Loucy (cell line): ENCODE data around the gene DCDC2.

Source experiments
- H2AFZ ChIP-seq: fragments of 200-600 bp; sonication (generic); 2 replicates; pipeline ENCODE4 v1.6.0; 2016; ENCODE audit warnings: antibody characterized with exemption, mild to moderate bottlenecking, low read length, moderate library complexity
- H3F3A ChIP-seq: fragments of 200-600 bp; 2 replicates; pipeline ENCODE4 v1.6.0; 2016; ENCODE audit warnings: antibody characterized with exemption, low read depth, mild to moderate bottlenecking
- H3K27me3 ChIP-seq: fragments of 200-600 bp; sonication (generic); 2 replicates; pipeline ENCODE4 v1.6.1; 2014; ENCODE audit warnings: low read length, mild to moderate bottlenecking; ENCODE audit not compliant: insufficient read depth, poor library complexity, severe bottlenecking
- H3K36me3 ChIP-seq: fragments of 200-600 bp; sonication (generic); 2 replicates; pipeline ENCODE4 v1.6.1; 2016; ENCODE audit warnings: low read length; ENCODE audit not compliant: insufficient read depth
- H3K4me1 ChIP-seq: fragments of 200-600 bp; sonication (generic); 2 replicates; pipeline ENCODE4 v1.5.1; 2014; ENCODE audit warnings: low read length, mild to moderate bottlenecking; ENCODE audit not compliant: insufficient read depth, poor library complexity, severe bottlenecking
- H3K4me2 ChIP-seq: fragments of 200-600 bp; sonication (generic); 2 replicates; pipeline ENCODE4 v1.6.0; 2014; ENCODE audit warnings: antibody characterized with exemption, low read length, low read depth, mild to moderate bottlenecking; ENCODE audit not compliant: poor library complexity, severe bottlenecking
- H3K4me3 ChIP-seq: fragments of 200-600 bp; sonication (generic); 2 replicates; pipeline ENCODE4 v1.5.1; 2014; ENCODE audit warnings: low read length, mild to moderate bottlenecking, mixed read lengths; ENCODE audit not compliant: poor library complexity, severe bottlenecking
- H3K79me2 ChIP-seq: fragments of 200-600 bp; sonication (generic); 2 replicates; pipeline ENCODE4 v1.6.1; 2014; ENCODE audit warnings: low read length; ENCODE audit not compliant: insufficient read depth
- H3K9ac ChIP-seq: fragments of 200-600 bp; sonication (generic); 2 replicates; pipeline ENCODE4 v1.6.0; 2014; ENCODE audit warnings: mild to moderate bottlenecking, low read depth, low read length, moderate library complexity; ENCODE audit not compliant: poor library complexity, severe bottlenecking
- H3K9me2 ChIP-seq: fragments of 200-600 bp; sonication (generic); replicated peaks from 2 replicates; pipeline ENCODE4 v1.6.1; 2016; ENCODE audit warnings: low read depth, low read length, mixed read lengths
- H3K9me3 ChIP-seq: fragments of 200-600 bp; sonication (generic); 2 replicates; pipeline ENCODE4 v1.6.1; 2014; ENCODE audit warnings: mild to moderate bottlenecking, antibody characterized with exemption, low read length, low read depth; ENCODE audit not compliant: insufficient read depth
- H4K20me1 ChIP-seq: fragments of 200-600 bp; sonication (generic); 2 replicates; pipeline ENCODE4 v1.6.0; 2014; ENCODE audit warnings: antibody characterized with exemption, low read length, mild to moderate bottlenecking; ENCODE audit not compliant: insufficient read depth, poor library complexity, severe bottlenecking
- EZH2phosphoT487 ChIP-seq: fragments of 200-600 bp; IDR thresholded peaks from 2 replicates; pipeline ENCODE4 v1.6.1; 2018; ENCODE audit warnings: antibody characterized with exemption, mild to moderate bottlenecking, moderate library complexity, borderline replicate concordance
- TF ChIP-seq, protein P1 (sequence below): fragments of 200-600 bp; sonication (generic); conservative IDR thresholded peaks from 2 replicates; pipeline ENCODE4 v1.5.1; 2014; ENCODE audit warnings: mild to moderate bottlenecking, antibody characterized with exemption, low read length

Gene DCDC2

GRCh38 chr6:24228123-24228522 is 129.7 kb downstream of the DCDC2 start:
- no peaks in the 10 kb centered on the region for H3K79me2 ChIP-seq
- H3K4me2 ChIP-seq, result no peak overlapping the region
- H4K20me1 ChIP-seq, result no peaks in the 10 kb centered on the region
- no peaks in the 10 kb centered on the region for H3K9me3 ChIP-seq
- H3K4me3 ChIP-seq, result no peak overlapping the region
- H3K36me3 ChIP-seq, result no peaks in the 10 kb centered on the region
- no peak overlapping the region for H2AFZ ChIP-seq
- H3K4me1 ChIP-seq, result no peaks in the 10 kb centered on the region
- H3K9me2 ChIP-seq, result no peaks in the 10 kb centered on the region
- H3K27me3 ChIP-seq, result no peaks in the 10 kb centered on the region
- no peak overlapping the region for H3K9ac ChIP-seq
- no peaks in the 10 kb centered on the region for H3F3A ChIP-seq
- TF ChIP-seq, protein P1, sequence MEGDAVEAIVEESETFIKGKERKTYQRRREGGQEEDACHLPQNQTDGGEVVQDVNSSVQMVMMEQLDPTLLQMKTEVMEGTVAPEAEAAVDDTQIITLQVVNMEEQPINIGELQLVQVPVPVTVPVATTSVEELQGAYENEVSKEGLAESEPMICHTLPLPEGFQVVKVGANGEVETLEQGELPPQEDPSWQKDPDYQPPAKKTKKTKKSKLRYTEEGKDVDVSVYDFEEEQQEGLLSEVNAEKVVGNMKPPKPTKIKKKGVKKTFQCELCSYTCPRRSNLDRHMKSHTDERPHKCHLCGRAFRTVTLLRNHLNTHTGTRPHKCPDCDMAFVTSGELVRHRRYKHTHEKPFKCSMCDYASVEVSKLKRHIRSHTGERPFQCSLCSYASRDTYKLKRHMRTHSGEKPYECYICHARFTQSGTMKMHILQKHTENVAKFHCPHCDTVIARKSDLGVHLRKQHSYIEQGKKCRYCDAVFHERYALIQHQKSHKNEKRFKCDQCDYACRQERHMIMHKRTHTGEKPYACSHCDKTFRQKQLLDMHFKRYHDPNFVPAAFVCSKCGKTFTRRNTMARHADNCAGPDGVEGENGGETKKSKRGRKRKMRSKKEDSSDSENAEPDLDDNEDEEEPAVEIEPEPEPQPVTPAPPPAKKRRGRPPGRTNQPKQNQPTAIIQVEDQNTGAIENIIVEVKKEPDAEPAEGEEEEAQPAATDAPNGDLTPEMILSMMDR, result no peak
- no peak for TF ChIP-seq EZH2phosphoT487

GRCh38 chr6:24227556-24227955 is 130.3 kb downstream of the DCDC2 start:
- no peak for TF ChIP-seq EZH2phosphoT487
- TF ChIP-seq, protein P1, result no peak

DNA sequence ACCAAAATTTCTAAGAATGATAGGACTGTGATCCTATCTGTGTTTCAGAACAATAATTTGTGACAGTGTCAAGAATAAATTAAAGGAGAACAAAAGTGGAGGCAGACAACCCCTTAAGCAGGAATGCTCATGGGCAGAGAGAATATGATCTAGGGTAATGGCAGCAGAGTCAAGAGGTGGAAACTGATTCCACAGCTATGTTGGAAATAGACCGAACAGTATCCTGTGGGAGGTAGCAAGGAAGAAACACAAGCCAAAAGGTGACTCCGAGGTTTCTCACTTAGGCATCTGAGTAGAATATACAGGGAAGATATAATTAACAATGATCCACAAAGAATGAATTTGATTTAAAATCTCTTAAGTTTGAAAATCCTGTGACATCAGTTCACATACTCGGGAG is 131.3 kb downstream of the DCDC2 start:
- H3K9me2 ChIP-seq, result no peaks in the 10 kb centered on the region
- TF ChIP-seq EZH2phosphoT487, result no peak
- TF ChIP-seq, protein P1, result no peak
- no peaks in the 10 kb centered on the region for H3K27me3 ChIP-seq
- no peaks in the 10 kb centered on the region for H3K9me3 ChIP-seq
- H2AFZ ChIP-seq, result no peak overlapping the region
- H3K4me3 ChIP-seq, result no peak overlapping the region
- H3K36me3 ChIP-seq, result no peaks in the 10 kb centered on the region
- H4K20me1 ChIP-seq, result no peaks in the 10 kb centered on the region
- no peaks in the 10 kb centered on the region for H3K4me1 ChIP-seq
- H3K79me2 ChIP-seq, result no peaks in the 10 kb centered on the region
- H3K4me2 ChIP-seq, result no peak overlapping the region
- no peak overlapping the region for H3K9ac ChIP-seq
- no peaks in the 10 kb centered on the region for H3F3A ChIP-seq

More at GRCh38 chr6:24227556-24227955, 130.3 kb downstream of the DCDC2 start:
- Histone ChIP-seq H3K4me3 (no peak overlapping the region), H3K9me2 (no peaks in the 10 kb centered on the region), H3K4me1 (no peaks in the 10 kb centered on the region), H3F3A (no peaks in the 10 kb centered on the region), H3K9ac (no peak overlapping the region), H3K27me3 (no peaks in the 10 kb centered on the region), H3K4me2 (no peak overlapping the region), H3K9me3 (no peaks in the 10 kb centered on the region), H3K79me2 (no peaks in the 10 kb centered on the region), H2AFZ (no peak overlapping the region), H4K20me1 (no peaks in the 10 kb centered on the region), H3K36me3 (no peaks in the 10 kb centered on the region)
